ENCODE measurements around the gene AOC2. TPM values are rescaled to one million over a fixed set of nuclear protein-coding genes. Genes with fewer than 3 reads are reported as not detected.

AOC2 gene
- total and polyA plus RNA-seq, 2 of the 13 experiments (the other 11 are each of a cell fraction or from before 2014, with no cell fraction given), result 1.2 to 3.3 TPM

- TF ChIP-seq GATAD2A (CRISPR knock-in tag; IDR thresholded peaks at IDR 0.05) (peak; percentile 56), UBTF (CRISPR knock-in tag; IDR thresholded peaks at IDR 0.05) (peak; percentile 32), ZBTB39 (CRISPR knock-in tag; IDR thresholded peaks at IDR 0.05) (0 out of 2 replicates have a peak, but pooled peaks have one; percentile 28), HINFP (CRISPR knock-in tag; IDR thresholded peaks at IDR 0.05; ENCODE audit: low read depth) (no peak), ZFP91 (CRISPR knock-in tag; IDR thresholded peaks at IDR 0.05; ENCODE audit: borderline replicate concordance) (peak; percentile 57; the same call in 1 of the 2 replicates), PITX1 (CRISPR knock-in tag; IDR thresholded peaks at IDR 0.05) (peak; percentile 73), HNRNPH1 (optimal IDR thresholded peaks at IDR 0.05; ENCODE audit: low read depth, low read length) (no peak), STAT6 (CRISPR knock-in tag; IDR thresholded peaks at IDR 0.05; ENCODE audit: borderline replicate concordance) (0 out of 2 replicates have a peak, but pooled peaks have one; percentile 34), ZNF317 (CRISPR knock-in tag; IDR thresholded peaks at IDR 0.05) (0 out of 2 replicates have a peak, but pooled peaks have one; percentile 60), NAIF1 (CRISPR knock-in tag; IDR thresholded peaks at IDR 0.05; ENCODE audit: borderline replicate concordance) (peak; percentile 43; the same call in 1 of the 2 replicates), PHB2 (IDR thresholded peaks at IDR 0.05; ENCODE audit: partially characterized antibody) (no peak), NKX3-1 (CRISPR knock-in tag; IDR thresholded peaks at IDR 0.05) (no peak), HNF4A (CRISPR knock-in tag; IDR thresholded peaks at IDR 0.05) (peak; percentile 80), EHMT2 (IDR thresholded peaks at IDR 0.05; ENCODE audit: borderline replicate concordance, low read depth, low read length) (no peak), ZBTB42 (CRISPR knock-in tag; IDR thresholded peaks at IDR 0.05) (no peak), REXO4 (CRISPR knock-in tag; IDR thresholded peaks at IDR 0.05; ENCODE audit: borderline replicate concordance) (no peak)
Measured at GRCh38 chr17:42878123-42878880, 33.9 kb downstream of the AOC2 start (continued).

Measured in HepG2 (cell line).